ENCODE data around the gene DVL1.
A peak's percentile ranks its signal among the peaks of the same experiment; 100 is the strongest.

The DVL1 gene

GRCh38 chr1:1312450-1313314 is 36.5 kb downstream of the DVL1 start:
- Mint-ChIP-seq H3K9me3 (no peaks in the 10 kb centered on the region), H3K36me3 (ENCODE audit: insufficient read depth) (peaks cover 36% of the 10 kb centered on the region), H3K27me3 (no peaks in the 10 kb centered on the region), H3K4me3 (no peak overlapping the region), H3K27ac (ENCODE audit: low read depth) (peak overlapping the region; percentile 59), H3K4me1 (no peaks in the 10 kb centered on the region)
- ATAC-seq (replicated peaks; ENCODE audit: extremely low read depth, poor library complexity, severe bottlenecking) = no peak
- DNase-seq (ENCODE audit: low spot score in 2 of 2) = no peak

GRCh38 chr1:1311107-1312104 is 37.8 kb downstream of the DVL1 start:
- peaks cover 8% of the 10 kb centered on the region for H3K4me1 Mint-ChIP-seq
- H3K4me3 Mint-ChIP-seq = no peak overlapping the region
- DNase-seq (ENCODE audit: low spot score in 2 of 2) (no peak), ATAC-seq (replicated peaks; ENCODE audit: extremely low read depth, poor library complexity, severe bottlenecking) (no peak)
- H3K9me3 Mint-ChIP-seq = no peaks in the 10 kb centered on the region
- H3K27me3 Mint-ChIP-seq = no peaks in the 10 kb centered on the region
- H3K27ac Mint-ChIP-seq (ENCODE audit: low read depth) = no peak overlapping the region
- H3K36me3 Mint-ChIP-seq (ENCODE audit: insufficient read depth) = peaks cover 33% of the 10 kb centered on the region

GRCh38 chr1:1310476-1311053 is 38.7 kb downstream of the DVL1 start:
- peak overlapping the region; percentile 79 for H3K4me3 Mint-ChIP-seq
- no peaks in the 10 kb centered on the region for H3K27me3 Mint-ChIP-seq
- ATAC-seq (replicated peaks; ENCODE audit: extremely low read depth, poor library complexity, severe bottlenecking) (no peak), DNase-seq (ENCODE audit: low spot score in 2 of 2) (no peak)
- no peaks in the 10 kb centered on the region for H3K9me3 Mint-ChIP-seq
- H3K27ac Mint-ChIP-seq (ENCODE audit: low read depth) = peak overlapping the region; percentile 32
- H3K4me1 Mint-ChIP-seq = peaks cover 16% of the 10 kb centered on the region
- peaks cover 27% of the 10 kb centered on the region for H3K36me3 Mint-ChIP-seq (ENCODE audit: insufficient read depth)

GRCh38 chr1:1310109-1310385 is 39.2 kb downstream of the DVL1 start:
- H3K27ac Mint-ChIP-seq (ENCODE audit: low read depth) = peak overlapping the region; percentile 32
- H3K9me3 Mint-ChIP-seq = no peaks in the 10 kb centered on the region
- H3K4me3 Mint-ChIP-seq = peak overlapping the region; percentile 79
- no peaks in the 10 kb centered on the region for H3K27me3 Mint-ChIP-seq
- peaks cover 27% of the 10 kb centered on the region for H3K36me3 Mint-ChIP-seq (ENCODE audit: insufficient read depth)
- H3K4me1 Mint-ChIP-seq = peaks cover 16% of the 10 kb centered on the region
- ATAC-seq (replicated peaks; ENCODE audit: extremely low read depth, poor library complexity, severe bottlenecking) (no peak), DNase-seq (ENCODE audit: low spot score in 2 of 2) (no peak)

- Mint-ChIP-seq H3K4me1 (peaks cover 16% of the 10 kb centered on the region), H3K9me3 (no peaks in the 10 kb centered on the region), H3K4me3 (peak overlapping the region; percentile 79), H3K27me3 (no peaks in the 10 kb centered on the region), H3K36me3 (ENCODE audit: insufficient read depth) (peaks cover 27% of the 10 kb centered on the region), H3K27ac (ENCODE audit: low read depth) (peak overlapping the region; percentile 80)
- ATAC-seq (replicated peaks; ENCODE audit: extremely low read depth, poor library complexity, severe bottlenecking) = no peak
- DNase-seq (ENCODE audit: low spot score in 2 of 2) = no peak
These were observed 39.7 kb downstream of the DVL1 start for GRCh38 chr1:1309251-1310108.

- Mint-ChIP-seq H3K4me1 (peaks cover 16% of the 10 kb centered on the region), H3K9me3 (no peaks in the 10 kb centered on the region), H3K36me3 (ENCODE audit: insufficient read depth) (peaks cover 26% of the 10 kb centered on the region), H3K27ac (ENCODE audit: low read depth) (peak overlapping the region; percentile 80), H3K4me3 (peak overlapping the region; percentile 79), H3K27me3 (no peaks in the 10 kb centered on the region)
- DNase-seq (ENCODE audit: low spot score in 2 of 2) (no peak), ATAC-seq (replicated peaks; ENCODE audit: extremely low read depth, poor library complexity, severe bottlenecking) (no peak)
These were observed 40.4 kb downstream of the DVL1 start for GRCh38 chr1:1308756-1309250.

- H3K27me3 Mint-ChIP-seq = no peaks in the 10 kb centered on the region
- no peaks in the 10 kb centered on the region for H3K9me3 Mint-ChIP-seq
- peak within 1 kb of the TSS; percentile 80 for H3K27ac Mint-ChIP-seq (ENCODE audit: low read depth)
- H3K36me3 Mint-ChIP-seq (ENCODE audit: insufficient read depth) = peaks cover 22% of the 10 kb centered on the region
- H3K4me1 Mint-ChIP-seq = peaks cover 16% of the 10 kb centered on the region
- peak within 1 kb of the TSS; percentile 84 for H3K4me3 Mint-ChIP-seq
- DNase-seq (ENCODE audit: low spot score in 2 of 2) = peak; percentile 83 to 87
- ATAC-seq (replicated peaks; ENCODE audit: extremely low read depth, poor library complexity, severe bottlenecking) = peak; percentile 70
These were observed 41.1 kb downstream of the DVL1 start, which contains the start of the genes ACAP3 and PUSL1 for GRCh38 chr1:1307923-1308755. TSS of gene ACAP3 (minus strand) at chr1:1307930. CDS start at chr1:1307815, 115 bp downstream. TSS of gene PUSL1 (plus strand) at chr1:1308597. CDS start at chr1:1308644, 47 bp downstream.

GRCh38 chr1:1307261-1307922 is 41.8 kb downstream of the DVL1 start:
- Mint-ChIP-seq H3K36me3 (ENCODE audit: insufficient read depth) (peaks cover 20% of the 10 kb centered on the region), H3K27ac (ENCODE audit: low read depth) (no peak overlapping the region), H3K9me3 (no peaks in the 10 kb centered on the region), H3K4me1 (peaks cover 16% of the 10 kb centered on the region), H3K27me3 (no peaks in the 10 kb centered on the region), H3K4me3 (peak overlapping the region; percentile 84)
- ATAC-seq (replicated peaks; ENCODE audit: extremely low read depth, poor library complexity, severe bottlenecking) (no peak), DNase-seq (ENCODE audit: low spot score in 2 of 2) (no peak)

GRCh38 chr1:1306661-1307260 is 42.5 kb downstream of the DVL1 start:
- DNase-seq (ENCODE audit: low spot score in 2 of 2) (no peak), ATAC-seq (replicated peaks; ENCODE audit: extremely low read depth, poor library complexity, severe bottlenecking) (no peak)
- peaks cover 16% of the 10 kb centered on the region for H3K4me1 Mint-ChIP-seq
- peaks cover 17% of the 10 kb centered on the region for H3K36me3 Mint-ChIP-seq (ENCODE audit: insufficient read depth)
- no peaks in the 10 kb centered on the region for H3K9me3 Mint-ChIP-seq
- no peaks in the 10 kb centered on the region for H3K27me3 Mint-ChIP-seq
- H3K4me3 Mint-ChIP-seq = peak overlapping the region; percentile 84
- H3K27ac Mint-ChIP-seq (ENCODE audit: low read depth) = no peak overlapping the region

- DNase-seq (ENCODE audit: low spot score in 2 of 2) (no peak), ATAC-seq (replicated peaks; ENCODE audit: extremely low read depth, poor library complexity, severe bottlenecking) (no peak)
- H3K27me3 Mint-ChIP-seq = no peaks in the 10 kb centered on the region
- H3K36me3 Mint-ChIP-seq (ENCODE audit: insufficient read depth) = peaks cover 12% of the 10 kb centered on the region
- peaks cover 16% of the 10 kb centered on the region for H3K4me1 Mint-ChIP-seq
- H3K9me3 Mint-ChIP-seq = no peaks in the 10 kb centered on the region
- H3K4me3 Mint-ChIP-seq = peak overlapping the region; percentile 84
- H3K27ac Mint-ChIP-seq (ENCODE audit: low read depth) = peak overlapping the region; percentile 88
These were observed 43.1 kb downstream of the DVL1 start for GRCh38 chr1:1306070-1306660.
